ENCODE measurements around the gene CHMP2A. TPM values are rescaled to one million over a fixed set of nuclear protein-coding genes. Genes with fewer than 3 reads are reported as not detected.

Gene CHMP2A
- polyA plus RNA-seq, 2 of the 4 experiments (the other 2 are of a cell fraction): 198 to 280 TPM

DNA sequence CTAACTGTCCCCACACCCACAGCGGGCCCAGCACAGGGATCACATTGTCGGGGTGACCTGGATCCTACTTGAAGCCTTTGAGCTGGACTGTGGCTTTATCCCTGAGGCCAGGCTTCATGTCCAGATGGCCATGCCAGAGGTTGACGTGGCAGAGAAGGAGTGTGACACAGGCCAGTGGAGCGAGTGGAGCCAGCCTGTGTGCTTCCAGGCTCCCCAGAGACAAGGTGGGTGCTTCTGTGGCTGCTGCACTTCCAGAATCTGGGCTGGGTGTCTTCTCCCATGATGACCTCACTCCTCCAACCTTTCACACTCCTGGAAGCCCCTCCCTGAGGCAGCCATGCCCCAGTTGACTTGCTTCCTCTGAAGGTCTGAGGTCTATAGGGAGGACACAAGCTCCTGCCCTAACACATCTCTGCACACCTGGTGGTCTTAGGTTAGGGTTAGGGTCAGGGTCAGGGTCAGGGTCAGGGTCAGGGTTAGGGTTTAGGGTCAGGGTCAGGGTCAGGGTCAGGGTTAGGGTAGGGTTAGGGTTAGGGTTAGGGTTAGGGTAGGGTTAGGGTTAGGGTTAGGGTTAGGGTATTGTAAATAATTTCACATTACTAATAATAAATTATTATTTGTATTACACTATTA, 31.3 kb upstream of the CHMP2A start:
- Histone ChIP-seq H3K27ac (no peak overlapping the region), H3K9me3 (no peaks in the 10 kb centered on the region), H3K4me2 (no peak overlapping the region), H3K4me1 (no peaks in the 10 kb centered on the region), H3K4me3 (no peak overlapping the region)
- FAIRE-seq (no peak), DNase-seq (ENCODE audit: low read depth in 1 of 2, low spot score in 1 of 2) (no peak), ATAC-seq (peak in 1 of 2 experiments; percentile 36; a peak in 2 of 6 replicates)
- CTCF ChIA-PET: interaction anchor here (1.4 kb wide), 1 partner anchor 10 kb away, joined by 3 read pairs; no protein-coding TSS in a partner anchor
- POLR2A ChIA-PET: no interaction called here
- no peak for TF ChIP-seq POLR2A (IDR thresholded peaks at IDR 0.05; ENCODE audit: low read length)
- no peak for TF ChIP-seq MYC (IDR thresholded peaks at IDR 0.05; ENCODE audit: borderline replicate concordance, low read length)
- no peak for TF ChIP-seq HOXB13 (CRISPR knock-in tag; IDR thresholded peaks at IDR 0.05; ENCODE audit: low read depth)
- TF ChIP-seq CBX8 (IDR thresholded peaks at IDR 0.05): no peak
- no peak for TF ChIP-seq NR3C1 (IDR thresholded peaks at IDR 0.05)
- TF ChIP-seq RAD21 (conservative IDR thresholded peaks at IDR 0.05 in 1 of 2, IDR thresholded peaks at IDR 0.05 in 1 of 2): no peak
- TF ChIP-seq JUNB (IDR thresholded peaks at IDR 0.05): no peak
- TF ChIP-seq NFE2L2 (conservative IDR thresholded peaks at IDR 0.05; ENCODE audit: low read length): no peak
- no peak for TF ChIP-seq RARB (CRISPR knock-in tag; IDR thresholded peaks at IDR 0.05)
- 82% methylated on average over 4 of the region's 4 CpGs for WGBS (ENCODE audit: missing lambda C conversion rate)

DNA sequence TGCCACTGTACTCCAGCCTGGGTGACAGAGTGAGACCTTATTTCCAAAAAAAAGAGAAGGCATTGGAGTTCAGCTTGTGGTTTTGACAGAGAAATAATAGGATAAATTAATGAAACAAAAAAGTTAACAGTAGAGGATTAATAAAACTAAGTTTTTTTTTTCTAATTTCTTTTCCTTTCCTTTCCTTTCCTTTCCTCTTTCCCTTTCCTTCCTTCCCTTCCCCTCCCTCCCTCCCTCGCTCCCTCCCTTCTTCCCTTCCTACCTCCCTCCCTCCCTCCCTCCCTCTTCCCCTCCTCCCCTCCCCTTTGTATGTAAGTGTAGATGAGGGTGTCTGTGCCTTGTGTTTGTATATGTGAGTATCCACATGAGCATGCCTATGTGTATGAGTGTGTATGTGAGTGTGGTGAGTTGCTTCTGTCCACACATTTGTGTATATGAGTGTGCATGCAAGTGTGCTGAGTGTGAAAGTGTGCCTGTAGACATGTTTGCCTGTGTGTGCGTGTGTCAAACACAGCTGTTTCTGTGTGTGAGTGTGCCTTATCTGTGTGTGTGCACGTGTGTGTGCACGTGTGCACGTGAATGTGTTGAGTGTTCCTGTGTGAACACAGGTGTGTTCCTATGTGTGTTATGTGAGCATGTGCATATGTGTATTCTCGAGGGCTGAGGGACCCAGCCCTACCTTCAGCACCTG, 30.7 kb upstream of the CHMP2A start:
- Histone ChIP-seq H3K4me1 (no peaks in the 10 kb centered on the region), H3K27ac (no peak overlapping the region), H3K4me3 (no peak overlapping the region), H3K9me3 (no peaks in the 10 kb centered on the region), H3K4me2 (no peak overlapping the region)
- FAIRE-seq: no peak
- no peak for TF ChIP-seq MAZ (IDR thresholded peaks at IDR 0.05; ENCODE audit: borderline replicate concordance, low read depth, low read length)
- TF ChIP-seq GATA3 (IDR thresholded peaks at IDR 0.05; ENCODE audit: borderline replicate concordance): no peak
- no peak for TF ChIP-seq EHF (CRISPR knock-in tag; IDR thresholded peaks at IDR 0.05)
- TF ChIP-seq RNF2 (IDR thresholded peaks at IDR 0.05; ENCODE audit: borderline replicate concordance, low read depth): no peak
- TF ChIP-seq, protein P1, sequence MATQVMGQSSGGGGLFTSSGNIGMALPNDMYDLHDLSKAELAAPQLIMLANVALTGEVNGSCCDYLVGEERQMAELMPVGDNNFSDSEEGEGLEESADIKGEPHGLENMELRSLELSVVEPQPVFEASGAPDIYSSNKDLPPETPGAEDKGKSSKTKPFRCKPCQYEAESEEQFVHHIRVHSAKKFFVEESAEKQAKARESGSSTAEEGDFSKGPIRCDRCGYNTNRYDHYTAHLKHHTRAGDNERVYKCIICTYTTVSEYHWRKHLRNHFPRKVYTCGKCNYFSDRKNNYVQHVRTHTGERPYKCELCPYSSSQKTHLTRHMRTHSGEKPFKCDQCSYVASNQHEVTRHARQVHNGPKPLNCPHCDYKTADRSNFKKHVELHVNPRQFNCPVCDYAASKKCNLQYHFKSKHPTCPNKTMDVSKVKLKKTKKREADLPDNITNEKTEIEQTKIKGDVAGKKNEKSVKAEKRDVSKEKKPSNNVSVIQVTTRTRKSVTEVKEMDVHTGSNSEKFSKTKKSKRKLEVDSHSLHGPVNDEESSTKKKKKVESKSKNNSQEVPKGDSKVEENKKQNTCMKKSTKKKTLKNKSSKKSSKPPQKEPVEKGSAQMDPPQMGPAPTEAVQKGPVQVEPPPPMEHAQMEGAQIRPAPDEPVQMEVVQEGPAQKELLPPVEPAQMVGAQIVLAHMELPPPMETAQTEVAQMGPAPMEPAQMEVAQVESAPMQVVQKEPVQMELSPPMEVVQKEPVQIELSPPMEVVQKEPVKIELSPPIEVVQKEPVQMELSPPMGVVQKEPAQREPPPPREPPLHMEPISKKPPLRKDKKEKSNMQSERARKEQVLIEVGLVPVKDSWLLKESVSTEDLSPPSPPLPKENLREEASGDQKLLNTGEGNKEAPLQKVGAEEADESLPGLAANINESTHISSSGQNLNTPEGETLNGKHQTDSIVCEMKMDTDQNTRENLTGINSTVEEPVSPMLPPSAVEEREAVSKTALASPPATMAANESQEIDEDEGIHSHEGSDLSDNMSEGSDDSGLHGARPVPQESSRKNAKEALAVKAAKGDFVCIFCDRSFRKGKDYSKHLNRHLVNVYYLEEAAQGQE (IDR thresholded peaks at IDR 0.05): no peak
- TF ChIP-seq, protein P2, sequence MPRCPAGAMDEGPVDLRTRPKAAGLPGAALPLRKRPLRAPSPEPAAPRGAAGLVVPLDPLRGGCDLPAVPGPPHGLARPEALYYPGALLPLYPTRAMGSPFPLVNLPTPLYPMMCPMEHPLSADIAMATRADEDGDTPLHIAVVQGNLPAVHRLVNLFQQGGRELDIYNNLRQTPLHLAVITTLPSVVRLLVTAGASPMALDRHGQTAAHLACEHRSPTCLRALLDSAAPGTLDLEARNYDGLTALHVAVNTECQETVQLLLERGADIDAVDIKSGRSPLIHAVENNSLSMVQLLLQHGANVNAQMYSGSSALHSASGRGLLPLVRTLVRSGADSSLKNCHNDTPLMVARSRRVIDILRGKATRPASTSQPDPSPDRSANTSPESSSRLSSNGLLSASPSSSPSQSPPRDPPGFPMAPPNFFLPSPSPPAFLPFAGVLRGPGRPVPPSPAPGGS (IDR thresholded peaks at IDR 0.05): no peak
- no peak for TF ChIP-seq FOSL2 (IDR thresholded peaks at IDR 0.05)
- TF ChIP-seq FOSL2 (CRISPR knock-in tag; IDR thresholded peaks at IDR 0.05): no peak
- TF ChIP-seq EHMT2 (IDR thresholded peaks at IDR 0.05; ENCODE audit: low read depth): no peak
- TF ChIP-seq EP300 (IDR thresholded peaks at IDR 0.05): no peak
- TF ChIP-seq, protein P3, sequence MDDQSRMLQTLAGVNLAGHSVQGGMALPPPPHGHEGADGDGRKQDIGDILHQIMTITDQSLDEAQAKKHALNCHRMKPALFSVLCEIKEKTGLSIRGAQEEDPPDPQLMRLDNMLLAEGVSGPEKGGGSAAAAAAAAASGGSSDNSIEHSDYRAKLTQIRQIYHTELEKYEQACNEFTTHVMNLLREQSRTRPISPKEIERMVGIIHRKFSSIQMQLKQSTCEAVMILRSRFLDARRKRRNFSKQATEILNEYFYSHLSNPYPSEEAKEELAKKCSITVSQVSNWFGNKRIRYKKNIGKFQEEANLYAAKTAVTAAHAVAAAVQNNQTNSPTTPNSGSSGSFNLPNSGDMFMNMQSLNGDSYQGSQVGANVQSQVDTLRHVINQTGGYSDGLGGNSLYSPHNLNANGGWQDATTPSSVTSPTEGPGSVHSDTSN (IDR thresholded peaks at IDR 0.05): no peak
- no peak for TF ChIP-seq CEBPB (IDR thresholded peaks at IDR 0.05)
- TF ChIP-seq ZFP36 (IDR thresholded peaks at IDR 0.05; ENCODE audit: borderline replicate concordance, partially characterized antibody): no peak
- TF ChIP-seq TP53 (CRISPR knock-in tag; IDR thresholded peaks at IDR 0.05): no peak
- TF ChIP-seq SMC3 (IDR thresholded peaks at IDR 0.05): no peak
- TF ChIP-seq PHF8 (IDR thresholded peaks at IDR 0.05; ENCODE audit: borderline replicate concordance, low read depth): no peak
- no peak for TF ChIP-seq ZNF302 (CRISPR knock-in tag; IDR thresholded peaks at IDR 0.05)
- TF ChIP-seq POLR2AphosphoS2 (conservative IDR thresholded peaks at IDR 0.05; ENCODE audit: low read length): no peak
- no peak for TF ChIP-seq HEYL (CRISPR knock-in tag; IDR thresholded peaks at IDR 0.05)
- 90% methylated on average over 5 of the region's 6 CpGs for WGBS (ENCODE audit: missing lambda C conversion rate)
- DNase-seq (ENCODE audit: low read depth in 1 of 2, low spot score in 1 of 2): no peak
- CTCF ChIA-PET: interaction anchor here (1.4 kb wide), 1 partner anchor 10 kb away, joined by 3 read pairs; no protein-coding TSS in a partner anchor
- POLR2A ChIA-PET: no interaction called here
- no peak; a peak in 1 of 6 replicates for ATAC-seq

Measured in A549 (cell line).